Uterus (tissue), 4 donors: ENCODE measurements around the gene FBXL3. TPM values are rescaled to one million over a fixed set of nuclear protein-coding genes. Genes with fewer than 3 reads are reported as not detected.

Experiments used
- DNase-seq, 2 donors: peaks; one replicate each; pipeline ENCODE4 v3.0.0-alpha.2; 2019 to 2020
- H3K27ac ChIP-seq, 2 donors: fragments of 200-600 bp; sonication (generic); 1 replicate in 1 of 2; 2 replicates in 1 of 2; pipeline ENCODE4 v1.5.1; 2016 to 2018
- H3K27me3 ChIP-seq, 2 donors: fragments of 200-600 bp; sonication (generic); one replicate each; pipeline ENCODE4 v1.5.1; 2018 to 2019; ENCODE audit warnings: control low read depth in 1 of 2
- H3K36me3 ChIP-seq, 2 donors: fragments of 200-600 bp; sonication (generic); one replicate each; pipeline ENCODE4 v1.5.1; 2019; ENCODE audit warnings: control low read depth in 1 of 2
- H3K4me1 ChIP-seq, 2 donors: fragments of 200-600 bp; sonication (generic); one replicate each; pipeline ENCODE4 v1.5.1; 2018 to 2019; ENCODE audit warnings: control low read depth in 1 of 2
- H3K4me3 ChIP-seq, 2 donors: fragments of 200-600 bp; sonication (generic); 1 replicate in 1 of 2; 2 replicates in 1 of 2; pipeline ENCODE4 v1.5.1; 2018 to 2019; ENCODE audit warnings: mild to moderate bottlenecking in 1 of 2
- H3K9me3 ChIP-seq, 2 donors: fragments of 200-600 bp; sonication (generic); one replicate each; pipeline ENCODE4 v1.5.1; 2019; ENCODE audit warnings: control low read depth in 1 of 2
- POLR2A ChIP-seq, 2 donors: fragments of 450-650 bp; IDR thresholded peaks; one replicate each; pipeline ENCODE4 v1.6.1; 2016; ENCODE audit warnings: antibody characterized with exemption in 2 of 2, mild to moderate bottlenecking in 1 of 2, moderate library complexity in 1 of 2
- intact Hi-C: fragments of 100-400 bp; cut with DNase I; formaldehyde crosslinking; loops from one replicate; pipeline ENCODE4 v1.15.1; 2023; ENCODE audit warnings: low total_unique reads
- total RNA-seq, 4 donors: library from RNA; depleted of rRNA in 3 of 4; stranded (reverse); fragments of >200 nt in 3 of 4; gene quantifications; one replicate each; pipeline versions ENCODE4 v1.1.0 to v1.2.4, GENCODE V29; 2014 to 2023
- TF ChIP-seq, protein P1 (sequence below), 4 experiments: fragments of 200-600 bp in 2 of 4; fragments of 450-650 bp in 2 of 4; sonication (generic) in 2 of 4; IDR thresholded peaks; one replicate each; pipeline ENCODE4 v1.5.1; 2016 to 2019; ENCODE audit warnings: antibody characterized with exemption in 4 of 4, mild to moderate bottlenecking in 2 of 4, moderate library complexity in 1 of 4
- donor health status: DM: yes; HTN: yes; CAD: no.

Gene FBXL3
- total RNA-seq, 4 donors from 2014 or later = 62.8 to 158 (median 92.3) TPM

DNA sequence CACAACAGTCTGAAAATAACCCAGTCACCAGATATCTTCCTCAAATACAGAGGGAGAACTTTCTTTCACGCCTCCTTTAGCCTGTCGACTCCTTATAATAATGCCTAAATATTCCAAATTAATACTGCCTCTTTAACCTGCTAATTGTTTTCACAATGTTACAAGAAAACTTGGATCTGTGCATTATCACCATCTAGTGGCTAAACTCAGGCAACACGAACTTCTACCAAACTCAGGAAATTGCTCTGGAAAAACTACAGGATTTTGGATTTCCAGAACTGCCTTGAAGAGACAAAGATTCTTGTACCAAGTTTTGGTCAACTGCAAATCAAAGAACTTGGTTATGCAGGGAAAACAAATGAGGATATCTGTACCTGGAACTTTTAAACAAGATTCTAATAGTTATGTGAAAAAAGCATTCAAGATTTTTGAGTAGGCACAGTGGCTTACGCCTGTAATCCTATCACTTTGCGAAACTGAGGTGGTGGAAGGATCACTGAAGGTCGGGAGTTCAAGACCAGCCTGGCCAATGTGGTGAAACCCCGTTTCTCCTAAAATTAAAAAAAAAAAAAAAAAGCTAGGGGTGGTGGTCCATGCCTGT lies 24.3 kb downstream of the FBXL3 start:
- peak overlapping the region; percentile 30 to 40 for H3K27ac ChIP-seq
- no peaks in the 10 kb centered on the region for H3K36me3 ChIP-seq

DNA sequence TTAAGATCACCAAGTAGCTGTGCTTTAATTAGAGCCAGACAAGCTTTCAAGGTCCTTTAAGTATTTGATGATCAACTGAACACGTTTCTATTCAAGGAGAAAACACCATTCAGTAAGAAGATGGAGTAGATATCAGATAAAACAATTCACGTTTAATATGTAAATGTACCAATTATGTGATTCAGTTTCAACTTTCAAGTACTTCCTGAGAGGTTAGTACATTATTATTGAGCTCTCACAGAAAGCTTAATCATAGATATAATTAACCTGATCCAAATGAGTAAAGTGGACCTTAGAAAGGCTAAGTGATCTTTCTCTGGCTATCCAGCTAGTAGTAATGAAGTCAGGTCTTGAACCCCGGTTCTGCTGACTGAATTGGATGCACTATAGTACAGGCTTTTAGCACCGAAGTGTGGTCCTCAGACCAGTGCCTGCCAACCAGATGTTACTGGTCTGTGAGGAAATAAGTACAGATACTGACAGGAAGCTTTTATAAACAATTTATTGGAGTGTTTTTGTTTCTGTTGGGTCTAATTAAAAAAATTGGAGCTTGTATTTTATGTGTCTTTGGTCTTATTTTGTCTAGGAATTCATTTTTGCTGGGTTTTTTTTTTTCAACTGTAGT lies 24.9 kb downstream of the FBXL3 start:
- no peaks in the 10 kb centered on the region for H3K4me1 ChIP-seq
- no peaks in the 10 kb centered on the region for H3K9me3 ChIP-seq
- H3K27me3 ChIP-seq = no peaks in the 10 kb centered on the region
- H3K27ac ChIP-seq = peak overlapping the region; percentile 30 to 40
- H3K36me3 ChIP-seq = no peaks in the 10 kb centered on the region
- TF ChIP-seq, protein P1, sequence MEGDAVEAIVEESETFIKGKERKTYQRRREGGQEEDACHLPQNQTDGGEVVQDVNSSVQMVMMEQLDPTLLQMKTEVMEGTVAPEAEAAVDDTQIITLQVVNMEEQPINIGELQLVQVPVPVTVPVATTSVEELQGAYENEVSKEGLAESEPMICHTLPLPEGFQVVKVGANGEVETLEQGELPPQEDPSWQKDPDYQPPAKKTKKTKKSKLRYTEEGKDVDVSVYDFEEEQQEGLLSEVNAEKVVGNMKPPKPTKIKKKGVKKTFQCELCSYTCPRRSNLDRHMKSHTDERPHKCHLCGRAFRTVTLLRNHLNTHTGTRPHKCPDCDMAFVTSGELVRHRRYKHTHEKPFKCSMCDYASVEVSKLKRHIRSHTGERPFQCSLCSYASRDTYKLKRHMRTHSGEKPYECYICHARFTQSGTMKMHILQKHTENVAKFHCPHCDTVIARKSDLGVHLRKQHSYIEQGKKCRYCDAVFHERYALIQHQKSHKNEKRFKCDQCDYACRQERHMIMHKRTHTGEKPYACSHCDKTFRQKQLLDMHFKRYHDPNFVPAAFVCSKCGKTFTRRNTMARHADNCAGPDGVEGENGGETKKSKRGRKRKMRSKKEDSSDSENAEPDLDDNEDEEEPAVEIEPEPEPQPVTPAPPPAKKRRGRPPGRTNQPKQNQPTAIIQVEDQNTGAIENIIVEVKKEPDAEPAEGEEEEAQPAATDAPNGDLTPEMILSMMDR (IDR thresholded peaks at IDR 0.05) = no peak
- no peak for TF ChIP-seq POLR2A (IDR thresholded peaks at IDR 0.05)
- DNase-seq = no peak
- intact Hi-C loops = no loop called here
- H3K4me3 ChIP-seq = no peak overlapping the region

More for the DNA sequence above, 24.3 kb downstream of the FBXL3 start:
- H3K9me3 ChIP-seq = no peaks in the 10 kb centered on the region
- no peak overlapping the region for H3K4me3 ChIP-seq
- H3K4me1 ChIP-seq = peaks cover 0 to 2% of the 10 kb centered on the region in 2 donors
- H3K27me3 ChIP-seq = no peaks in the 10 kb centered on the region
- TF ChIP-seq, protein P1 (IDR thresholded peaks at IDR 0.05) = peak; percentile 29 to 52 (median 42)
- TF ChIP-seq POLR2A (IDR thresholded peaks at IDR 0.05) = no peak
- no peak for DNase-seq
- intact Hi-C loops = no loop called here

DNA sequence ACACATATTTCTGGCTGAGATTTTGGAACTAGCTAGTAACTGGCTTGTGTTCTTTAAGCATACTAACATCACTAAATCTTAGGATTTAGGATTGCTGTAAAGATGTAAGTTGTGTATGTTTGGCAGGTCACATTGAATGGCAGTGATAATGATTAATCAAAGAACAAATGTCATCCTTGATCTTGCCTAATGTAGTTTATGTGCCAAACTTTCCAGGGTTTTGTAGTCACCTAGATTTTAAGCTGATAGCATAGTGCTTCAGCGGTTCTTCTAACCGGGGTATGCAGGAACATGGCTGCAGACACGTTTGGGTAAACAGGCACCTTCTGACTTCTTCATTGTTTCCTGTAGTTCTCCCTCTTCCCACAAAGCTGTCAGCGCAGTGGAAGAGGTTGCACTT lies 25.4 kb downstream of the FBXL3 start:
- Histone ChIP-seq H3K27me3 (no peaks in the 10 kb centered on the region), H3K9me3 (no peaks in the 10 kb centered on the region), H3K4me3 (no peak overlapping the region), H3K4me1 (no peaks in the 10 kb centered on the region), H3K27ac (no peak overlapping the region), H3K36me3 (no peaks in the 10 kb centered on the region)
- no peak for DNase-seq
- TF ChIP-seq, protein P1 (IDR thresholded peaks at IDR 0.05) = no peak
- TF ChIP-seq POLR2A (IDR thresholded peaks at IDR 0.05) = no peak
- intact Hi-C loops = no loop called here

DNA sequence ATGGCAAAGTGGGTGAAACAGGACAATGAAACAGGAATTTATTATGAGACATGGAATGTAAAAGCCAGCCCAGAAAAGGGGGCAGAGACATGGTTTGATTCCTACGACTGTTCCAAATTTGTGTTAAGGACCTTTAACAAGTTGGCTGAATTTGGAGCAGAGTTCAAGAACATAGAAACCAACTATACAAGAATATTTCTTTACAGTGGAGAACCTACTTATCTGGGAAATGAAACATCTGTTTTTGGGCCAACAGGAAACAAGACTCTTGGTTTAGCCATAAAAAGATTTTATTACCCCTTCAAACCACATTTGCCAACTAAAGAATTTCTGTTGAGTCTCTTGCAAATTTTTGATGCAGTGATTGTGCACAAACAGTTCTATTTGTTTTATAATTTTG lies 26.5 kb downstream of the FBXL3 start:
- intact Hi-C loops = no loop called here
- TF ChIP-seq, protein P1 (IDR thresholded peaks at IDR 0.05) = no peak
- TF ChIP-seq POLR2A (IDR thresholded peaks at IDR 0.05) = no peak
- Histone ChIP-seq H3K9me3 (no peaks in the 10 kb centered on the region), H3K27me3 (no peaks in the 10 kb centered on the region), H3K4me3 (no peak overlapping the region), H3K4me1 (no peaks in the 10 kb centered on the region), H3K27ac (no peak overlapping the region), H3K36me3 (no peaks in the 10 kb centered on the region)
- no peak for DNase-seq

DNA sequence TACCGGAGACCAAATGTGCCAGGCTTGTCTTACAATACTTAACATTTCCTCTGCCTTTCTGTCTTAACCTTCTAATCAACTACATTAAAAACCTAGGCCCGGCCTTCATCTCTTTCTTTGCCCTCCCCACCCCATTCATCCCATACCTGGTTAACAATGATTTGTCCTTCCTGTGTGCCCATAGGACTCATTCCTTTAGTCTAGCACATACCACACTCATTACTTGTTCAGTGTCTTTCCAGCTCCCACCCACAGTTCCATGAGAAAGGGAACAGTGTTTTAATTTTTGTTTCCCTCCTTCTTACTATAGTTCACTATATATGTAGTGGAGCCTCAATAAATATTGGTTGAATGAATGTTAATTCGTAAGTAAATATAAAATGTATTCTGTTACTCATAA lies 32.7 kb downstream of the FBXL3 start:
- H3K27ac ChIP-seq = peak overlapping the region in 1 of 2 donors; percentile 7
- TF ChIP-seq POLR2A (IDR thresholded peaks at IDR 0.05) = no peak
- TF ChIP-seq, protein P1 (IDR thresholded peaks at IDR 0.05) = no peak
- H3K27me3 ChIP-seq = no peaks in the 10 kb centered on the region
- no peak for DNase-seq
- no peaks in the 10 kb centered on the region for H3K36me3 ChIP-seq
- intact Hi-C loops = no loop called here
- H3K4me1 ChIP-seq = no peaks in the 10 kb centered on the region
- H3K9me3 ChIP-seq = no peaks in the 10 kb centered on the region
- no peak overlapping the region for H3K4me3 ChIP-seq
